Midbrain (tissue), 1 donor: ENCODE data around the gene MEF2D.

Experiments
- DNase-seq: peaks from one replicate; lab custom pipeline; 2025; lab: John Stamatoyannopoulos, UW

Gene MEF2D

GRCh38 chr1:156488566-156489165 is 11.9 kb downstream of the MEF2D start:
- DNase-seq: no peak

- DNase-seq: no peak
Observed at GRCh38 chr1:156487862-156488261, 12.7 kb downstream of the MEF2D start.

GRCh38 chr1:156486421-156487344 is 13.9 kb downstream of the MEF2D start:
- DNase-seq: peak; percentile 36

- DNase-seq: no peak
Observed at GRCh38 chr1:156485984-156486383, 14.6 kb downstream of the MEF2D start.

- no peak for DNase-seq
Observed at GRCh38 chr1:156484480-156485058, 16.0 kb downstream of the MEF2D start.

GRCh38 chr1:156483397-156483796 is 17.2 kb downstream of the MEF2D start:
- DNase-seq: no peak

GRCh38 chr1:156482276-156482675 is 18.3 kb downstream of the MEF2D start:
- DNase-seq: no peak

- DNase-seq: no peak
Observed at GRCh38 chr1:156481527-156481926, 19.0 kb downstream of the MEF2D start.

- peak; percentile 25 for DNase-seq
Observed at GRCh38 chr1:156480411-156481192, 20.0 kb downstream of the MEF2D start.

GRCh38 chr1:156480016-156480370 is 20.6 kb downstream of the MEF2D start:
- DNase-seq: no peak

GRCh38 chr1:156479093-156480015 is 21.2 kb downstream of the MEF2D start:
- DNase-seq: no peak

GRCh38 chr1:156478250-156478627 is 22.3 kb downstream of the MEF2D start:
- no peak for DNase-seq

GRCh38 chr1:156477526-156478249 is 22.9 kb downstream of the MEF2D start:
- DNase-seq: no peak

- DNase-seq: no peak
Observed at GRCh38 chr1:156476501-156477298, 23.9 kb downstream of the MEF2D start.

- DNase-seq: peak; percentile 53
Observed at GRCh38 chr1:156475568-156476500, 24.7 kb downstream of the MEF2D start.

GRCh38 chr1:156474966-156475365 is 25.6 kb downstream of the MEF2D start:
- no peak for DNase-seq

GRCh38 chr1:156471496-156472490 is 28.8 kb downstream of the MEF2D start:
- no peak for DNase-seq
